ENCODE results near the gene SLC37A1. TPM values are rescaled to one million over a fixed set of nuclear protein-coding genes. Genes with fewer than 3 reads are reported as not detected.

SLC37A1 gene
- total and polyA plus RNA-seq, 9 of the 15 experiments (the other 6 are each of a cell fraction or from before 2014, with no cell fraction given): 0.06 to 3.4 (median 0.40) TPM

DNA sequence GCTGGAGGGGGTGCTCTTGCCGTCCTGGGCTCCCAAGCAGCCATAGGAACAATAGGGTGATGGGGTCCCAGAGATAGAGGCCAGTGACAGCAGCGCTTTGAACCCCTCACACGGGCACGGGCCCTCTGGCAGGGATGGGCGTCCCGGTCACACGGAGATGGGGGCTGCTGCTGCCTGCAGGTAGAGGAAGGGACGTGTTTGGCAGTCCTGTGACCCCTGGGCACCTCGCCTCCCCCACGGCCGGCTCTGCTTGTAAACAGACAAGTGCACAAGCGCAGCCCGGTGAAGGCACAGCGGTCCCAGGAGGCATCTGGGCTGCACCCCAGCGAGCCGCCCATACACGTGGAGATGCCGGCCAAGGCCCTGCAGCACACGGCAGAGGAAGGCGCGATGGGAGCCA is 103.3 kb downstream of the SLC37A1 start (continued):
- TF ChIP-seq NONO (IDR thresholded peaks at IDR 0.05; ENCODE audit: low read depth in 2 of 2, low read length in 1 of 2) (no peak), CHD4 (IDR thresholded peaks at IDR 0.05; ENCODE audit: insufficient read depth, insufficient replicate concordance, low read depth, low read length, poor library complexity, severe bottlenecking) (no peak), RAD51 (IDR thresholded peaks at IDR 0.05; ENCODE audit: borderline replicate concordance, low read depth) (no peak), MCM7 (IDR thresholded peaks at IDR 0.05) (no peak), CAMTA2 (CRISPR knock-in tag; conservative IDR thresholded peaks at IDR 0.05) (no peak), RBFOX2 (IDR thresholded peaks at IDR 0.05; ENCODE audit: low read depth, low read length) (no peak), GABPA (tag; conservative IDR thresholded peaks at IDR 0.05; ENCODE audit: low read depth) (no peak), ZNF232 (CRISPR knock-in tag; IDR thresholded peaks at IDR 0.05) (no peak), EGR1 (conservative IDR thresholded peaks at IDR 0.05) (no peak)
- TF ChIP-seq, protein P1, sequence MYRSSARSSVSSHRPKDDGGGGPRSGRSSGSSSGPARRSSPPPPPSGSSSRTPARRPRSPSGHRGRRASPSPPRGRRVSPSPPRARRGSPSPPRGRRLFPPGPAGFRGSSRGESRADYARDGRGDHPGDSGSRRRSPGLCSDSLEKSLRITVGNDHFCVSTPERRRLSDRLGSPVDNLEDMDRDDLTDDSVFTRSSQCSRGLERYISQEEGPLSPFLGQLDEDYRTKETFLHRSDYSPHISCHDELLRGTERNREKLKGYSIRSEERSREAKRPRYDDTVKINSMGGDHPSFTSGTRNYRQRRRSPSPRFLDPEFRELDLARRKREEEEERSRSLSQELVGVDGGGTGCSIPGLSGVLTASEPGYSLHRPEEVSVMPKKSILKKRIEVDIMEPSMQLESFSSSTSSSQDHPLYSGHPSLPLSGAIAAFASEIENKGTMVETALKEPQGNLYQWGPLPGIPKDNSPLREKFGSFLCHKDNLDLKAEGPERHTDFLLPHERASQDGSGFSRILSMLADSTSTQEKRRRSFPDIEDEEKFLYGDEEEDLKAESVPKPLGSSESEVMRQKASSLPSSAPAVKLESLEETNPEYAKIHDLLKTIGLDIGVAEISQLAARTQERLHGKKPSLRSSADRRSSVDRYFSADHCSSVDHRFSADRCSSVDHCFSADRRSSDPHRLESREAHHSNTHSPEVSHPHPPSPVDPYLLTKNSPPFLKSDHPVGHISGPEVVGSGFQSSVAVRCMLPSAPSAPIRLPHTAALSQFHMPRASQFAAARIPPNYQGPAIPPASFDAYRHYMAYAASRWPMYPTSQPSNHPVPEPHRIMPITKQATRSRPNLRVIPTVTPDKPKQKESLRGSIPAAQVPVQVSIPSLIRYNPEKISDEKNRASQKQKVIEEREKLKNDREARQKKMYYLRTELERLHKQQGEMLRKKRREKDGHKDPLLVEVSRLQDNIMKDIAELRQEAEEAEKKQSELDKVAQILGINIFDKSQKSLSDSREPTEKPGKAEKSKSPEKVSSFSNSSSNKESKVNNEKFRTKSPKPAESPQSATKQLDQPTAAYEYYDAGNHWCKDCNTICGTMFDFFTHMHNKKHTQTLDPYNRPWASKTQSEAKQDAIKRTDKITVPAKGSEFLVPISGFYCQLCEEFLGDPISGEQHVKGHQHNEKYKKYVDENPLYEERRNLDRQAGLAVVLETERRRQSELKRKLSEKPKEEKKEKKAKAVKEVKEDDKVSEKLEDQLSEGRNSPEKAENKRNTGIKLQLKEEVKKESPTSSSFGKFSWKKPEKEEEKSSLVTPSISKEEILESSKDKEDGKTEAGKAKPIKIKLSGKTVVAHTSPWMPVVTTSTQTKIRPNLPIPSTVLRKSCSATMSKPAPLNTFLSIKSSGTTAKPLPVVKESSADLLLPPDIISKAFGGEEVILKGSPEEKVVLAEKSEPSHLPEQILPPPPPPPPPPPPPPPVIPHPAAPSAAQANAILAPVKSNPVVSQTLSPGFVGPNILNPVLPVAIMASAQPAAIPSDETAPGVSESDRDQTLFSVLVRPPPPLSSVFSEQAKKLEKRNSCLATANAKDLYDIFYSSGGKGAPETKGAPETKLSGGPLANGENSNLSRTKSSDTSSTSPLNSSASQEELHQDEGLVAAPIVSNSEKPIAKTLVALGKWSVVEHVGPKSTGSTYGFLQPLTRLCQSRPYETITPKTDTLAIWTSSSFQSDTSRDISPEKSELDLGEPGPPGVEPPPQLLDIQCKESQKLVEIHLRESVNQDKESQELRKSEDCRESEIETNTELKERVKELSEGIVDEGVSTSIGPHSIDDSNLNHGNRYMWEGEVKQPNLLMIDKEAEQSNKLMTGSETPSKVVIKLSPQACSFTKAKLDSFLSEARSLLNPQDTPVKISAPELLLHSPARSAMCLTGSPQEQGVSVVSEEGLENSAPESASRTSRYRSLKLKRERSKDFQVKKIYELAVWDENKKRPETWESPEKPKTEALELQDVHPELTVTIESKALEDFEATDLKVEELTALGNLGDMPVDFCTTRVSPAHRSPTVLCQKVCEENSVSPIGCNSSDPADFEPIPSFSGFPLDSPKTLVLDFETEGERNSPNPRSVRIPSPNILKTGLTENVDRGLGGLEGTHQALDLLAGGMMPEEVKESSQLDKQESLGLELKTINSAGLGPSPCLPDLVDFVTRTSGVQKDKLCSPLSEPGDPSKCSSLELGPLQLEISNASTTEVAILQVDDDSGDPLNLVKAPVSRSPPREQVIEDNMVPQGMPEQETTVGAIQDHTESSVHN (IDR thresholded peaks at IDR 0.05; ENCODE audit: borderline replicate concordance in 1 of 2, low read depth in 1 of 2): no peak

All from K562 (cell line).